ENCODE results near the gene CD83.

- TF ChIP-seq POLR2A (IDR thresholded peaks at IDR 0.05) (no peak), CTCF (IDR thresholded peaks at IDR 0.05) (no peak)
These were observed 22.9 kb upstream of the CD83 start for GRCh38 chr6:14094721-14095120.

All from uterus (tissue), 2 donors.